ES-I3 (cell line): Measurements from ENCODE around the gene CDH13.

Source experiments
- H3K36me3 ChIP-seq: 2 replicates; pipeline ENCODE4 v1.6.1; 2013; ENCODE audit warnings: mild to moderate bottlenecking, low read length, control low read depth, moderate library complexity; ENCODE audit not compliant: insufficient read depth
- H3K4me1 ChIP-seq: 2 replicates; pipeline ENCODE4 v1.6.1; 2013; ENCODE audit warnings: mild to moderate bottlenecking, control low read depth, low read length; ENCODE audit not compliant: insufficient read depth
- H3K9ac ChIP-seq: 2 replicates; pipeline ENCODE4 v1.6.1; 2013; ENCODE audit warnings: low read depth, mild to moderate bottlenecking, low read length, moderate library complexity
- H3K9me3 ChIP-seq: 2 replicates; pipeline ENCODE4 v1.6.1; 2013; ENCODE audit warnings: mild to moderate bottlenecking, low read length, moderate library complexity; ENCODE audit not compliant: control insufficient read depth, insufficient read depth

The CDH13 gene

GRCh38 chr16:83125999-83126568 lies 499.3 kb downstream of the CDH13 start:
- Histone ChIP-seq H3K36me3 (no peaks in the 10 kb centered on the region; the same call in 1 of the 2 replicates), H3K4me1 (no peaks in the 10 kb centered on the region), H3K9me3 (peaks cover 25% of the 10 kb centered on the region), H3K9ac (no peak overlapping the region)

- Histone ChIP-seq H3K9ac (no peak overlapping the region), H3K4me1 (no peaks in the 10 kb centered on the region), H3K9me3 (peaks cover 25% of the 10 kb centered on the region), H3K36me3 (no peaks in the 10 kb centered on the region; the same call in 1 of the 2 replicates)
These were observed 501.3 kb downstream of the CDH13 start for GRCh38 chr16:83128041-83128440.

- Histone ChIP-seq H3K4me1 (no peaks in the 10 kb centered on the region), H3K9ac (no peak overlapping the region), H3K36me3 (no peaks in the 10 kb centered on the region; the same call in 1 of the 2 replicates), H3K9me3 (peaks cover 18% of the 10 kb centered on the region)
These were observed 503.3 kb downstream of the CDH13 start for GRCh38 chr16:83130039-83130438.

GRCh38 chr16:83134638-83135037 lies 507.9 kb downstream of the CDH13 start:
- no peaks in the 10 kb centered on the region for H3K9me3 ChIP-seq
- no peaks in the 10 kb centered on the region for H3K4me1 ChIP-seq
- H3K36me3 ChIP-seq = no peaks in the 10 kb centered on the region
- H3K9ac ChIP-seq = no peak overlapping the region

GRCh38 chr16:83136419-83136818 lies 509.6 kb downstream of the CDH13 start:
- H3K36me3 ChIP-seq = no peaks in the 10 kb centered on the region
- H3K4me1 ChIP-seq = no peaks in the 10 kb centered on the region
- H3K9me3 ChIP-seq = no peaks in the 10 kb centered on the region
- no peak overlapping the region for H3K9ac ChIP-seq

- Histone ChIP-seq H3K9me3 (no peaks in the 10 kb centered on the region), H3K4me1 (no peaks in the 10 kb centered on the region), H3K36me3 (no peaks in the 10 kb centered on the region), H3K9ac (no peak overlapping the region)
These were observed 510.2 kb downstream of the CDH13 start for GRCh38 chr16:83136924-83137323.

GRCh38 chr16:83137326-83137781 lies 510.6 kb downstream of the CDH13 start:
- no peak overlapping the region for H3K9ac ChIP-seq
- no peaks in the 10 kb centered on the region for H3K9me3 ChIP-seq
- no peaks in the 10 kb centered on the region for H3K4me1 ChIP-seq
- no peaks in the 10 kb centered on the region for H3K36me3 ChIP-seq

- Histone ChIP-seq H3K9me3 (no peaks in the 10 kb centered on the region), H3K36me3 (no peaks in the 10 kb centered on the region), H3K9ac (no peak overlapping the region), H3K4me1 (no peaks in the 10 kb centered on the region)
These were observed 511.1 kb downstream of the CDH13 start for GRCh38 chr16:83137894-83138293.

- H3K4me1 ChIP-seq = no peaks in the 10 kb centered on the region
These were observed 511.7 kb downstream of the CDH13 start for GRCh38 chr16:83138512-83138911.

GRCh38 chr16:83138976-83139690 lies 512.4 kb downstream of the CDH13 start:
- no peak overlapping the region for H3K9ac ChIP-seq
- no peaks in the 10 kb centered on the region for H3K36me3 ChIP-seq
- H3K4me1 ChIP-seq = no peaks in the 10 kb centered on the region
- H3K9me3 ChIP-seq = no peaks in the 10 kb centered on the region

More at GRCh38 chr16:83138512-83138911, 511.7 kb downstream of the CDH13 start:
- Histone ChIP-seq H3K36me3 (no peaks in the 10 kb centered on the region), H3K9me3 (no peaks in the 10 kb centered on the region), H3K9ac (no peak overlapping the region)

GRCh38 chr16:83143788-83144187 lies 517.0 kb downstream of the CDH13 start:
- no peaks in the 10 kb centered on the region for H3K36me3 ChIP-seq
- H3K4me1 ChIP-seq = no peaks in the 10 kb centered on the region
- H3K9ac ChIP-seq = no peak overlapping the region
- H3K9me3 ChIP-seq = no peaks in the 10 kb centered on the region

- H3K9ac ChIP-seq = no peak overlapping the region
These were observed 518.5 kb downstream of the CDH13 start for GRCh38 chr16:83145297-83145696.

GRCh38 chr16:83147244-83147643 lies 520.5 kb downstream of the CDH13 start:
- Histone ChIP-seq H3K4me1 (no peaks in the 10 kb centered on the region), H3K36me3 (no peaks in the 10 kb centered on the region)

More at GRCh38 chr16:83145297-83145696, 518.5 kb downstream of the CDH13 start:
- H3K4me1 ChIP-seq = no peaks in the 10 kb centered on the region
- no peaks in the 10 kb centered on the region for H3K9me3 ChIP-seq
- no peaks in the 10 kb centered on the region for H3K36me3 ChIP-seq

GRCh38 chr16:83158320-83158957 lies 531.7 kb downstream of the CDH13 start:
- Histone ChIP-seq H3K36me3 (no peaks in the 10 kb centered on the region), H3K4me1 (peaks cover 7% of the 10 kb centered on the region; the same call in 1 of the 2 replicates), H3K9me3 (no peaks in the 10 kb centered on the region), H3K9ac (no peak overlapping the region)

More at GRCh38 chr16:83147244-83147643, 520.5 kb downstream of the CDH13 start:
- Histone ChIP-seq H3K9me3 (no peaks in the 10 kb centered on the region), H3K9ac (no peak overlapping the region)

GRCh38 chr16:83159049-83159448 lies 532.3 kb downstream of the CDH13 start:
- Histone ChIP-seq H3K36me3 (no peaks in the 10 kb centered on the region), H3K4me1 (peaks cover 7% of the 10 kb centered on the region; the same call in 1 of the 2 replicates), H3K9me3 (no peaks in the 10 kb centered on the region), H3K9ac (no peak overlapping the region)
